Panc1 (cell line): ENCODE measurements around the gene RSAD1. TPM values are rescaled to one million over a fixed set of nuclear protein-coding genes. Genes with fewer than 3 reads are reported as not detected.

Source experiments
- ATAC-seq: fragments of 200-7000 bp; cut with Tn5 transposase; 2 replicates; pipeline ENCODE4 v1.9.1; 2020; ENCODE audit warnings: mild to moderate bottlenecking, moderate library complexity
- BruUV-seq: library from RNA; stranded (reverse); fragments of 400-500 nt; replicated peaks from 2 replicates; lab custom pipeline; 2021; lab: Mats Ljungman, UMichigan
- CTCF ChIA-PET: fragments of 300-600 bp; sonication (Branson Sonifier 250); formaldehyde crosslinking; loops from one replicate; lab custom pipeline; 2022; ENCODE audit warnings: antibody characterized with exemption; lab: Charles Lee
- POLR2A ChIA-PET: fragments of 300-600 bp; sonication (Branson Sonifier 250); formaldehyde crosslinking; loops from one replicate; lab custom pipeline; 2022; ENCODE audit warnings: antibody characterized with exemption; lab: Charles Lee
- DNase-seq: peaks from one replicate; pipeline ENCODE4 v3.0.0-alpha.2; 2010; ENCODE audit warnings: low read depth, low spot score
- H3K27ac ChIP-seq: 2 replicates; pipeline ENCODE4 v1.5.1; 2011; ENCODE audit warnings: mild to moderate bottlenecking, low read length, inconsistent platforms
- H3K27me3 ChIP-seq: fragments of 200-500 bp; sonication (Bioruptor generic); 2 replicates; pipeline ENCODE4 v1.6.0; 2014; ENCODE audit warnings: low read length, inconsistent platforms; ENCODE audit not compliant: control insufficient read depth, insufficient read depth
- H3K36me3 ChIP-seq: fragments of 200-500 bp; sonication (Bioruptor generic); 2 replicates; pipeline ENCODE4 v1.5.1; 2014; ENCODE audit warnings: inconsistent platforms, mild to moderate bottlenecking, low read length, moderate library complexity; ENCODE audit not compliant: control insufficient read depth, insufficient read depth
- H3K4me1 ChIP-seq: 2 replicates; pipeline ENCODE4 v1.5.1; 2011; ENCODE audit warnings: inconsistent platforms, mild to moderate bottlenecking, low read length, moderate library complexity; ENCODE audit not compliant: control insufficient read depth, insufficient read depth
- H3K4me3 ChIP-seq, 2 experiments: 2 replicates each; pipeline ENCODE4 v1.5.1; 2011 to 2012; ENCODE audit warnings: low read depth in 2 of 2, low read length in 2 of 2, mild to moderate bottlenecking in 2 of 2, inconsistent platforms in 1 of 2, moderate library complexity in 1 of 2
- H3K9me3 ChIP-seq: fragments of 200-500 bp; sonication (Bioruptor generic); 2 replicates; pipeline ENCODE4 v1.5.1; 2014; ENCODE audit warnings: low read depth, mild to moderate bottlenecking, inconsistent platforms, low read length, moderate library complexity; ENCODE audit not compliant: control insufficient read depth, insufficient read depth
- CTCF ChIP-seq: fragments of 450-650 bp; IDR thresholded peaks from 2 replicates; pipeline ENCODE4 v1.5.1; 2017; ENCODE audit warnings: mild to moderate bottlenecking
- POLR2AphosphoS5 ChIP-seq: IDR thresholded peaks from 2 replicates; pipeline ENCODE4 v1.6.1; 2012; ENCODE audit warnings: mild to moderate bottlenecking, low read depth, low read length, moderate library complexity
- SIN3A ChIP-seq: IDR thresholded peaks from 2 replicates; pipeline ENCODE4 v1.6.1; 2012; ENCODE audit warnings: low read depth, mild to moderate bottlenecking, low read length, moderate library complexity, borderline replicate concordance; ENCODE audit not compliant: insufficient read depth
- TCF7L2 ChIP-seq: IDR thresholded peaks from 2 replicates; pipeline ENCODE4 v1.6.1; 2011; ENCODE audit warnings: mild to moderate bottlenecking, low read depth, low read length, inconsistent platforms
- in situ Hi-C: cut with HindIII; loops from 2 replicates; pipeline ENCODE4 v1.10.0; 2016; ENCODE audit warnings: low sequenced_read_pairs, low pct_unique_long_range_greater_than_20kb
- intact Hi-C: fragments of 100-400 bp; cut with micrococcal nuclease; formaldehyde crosslinking; loops from one replicate; pipeline ENCODE4 v1.10.0; 2022; ENCODE audit not compliant: unreplicated experiment
- total RNA-seq: library from RNA; stranded (reverse); gene quantifications from one replicate; pipeline ENCODE4 v1.2.1, GENCODE V29; 2021; ENCODE audit not compliant: unreplicated experiment
- TF ChIP-seq, protein P1 (sequence below), 2 experiments: IDR thresholded peaks; 2 replicates each; pipeline ENCODE4 v1.6.1; 2011 to 2012; ENCODE audit warnings: low read depth in 2 of 2, control low read depth in 1 of 2, low read length in 1 of 2, mild to moderate bottlenecking in 1 of 2, moderate library complexity in 1 of 2; ENCODE audit not compliant: insufficient read depth in 1 of 2

RSAD1 gene
- total RNA-seq, 1 experiment from 2014 or later, result 40.2 TPM

DNA sequence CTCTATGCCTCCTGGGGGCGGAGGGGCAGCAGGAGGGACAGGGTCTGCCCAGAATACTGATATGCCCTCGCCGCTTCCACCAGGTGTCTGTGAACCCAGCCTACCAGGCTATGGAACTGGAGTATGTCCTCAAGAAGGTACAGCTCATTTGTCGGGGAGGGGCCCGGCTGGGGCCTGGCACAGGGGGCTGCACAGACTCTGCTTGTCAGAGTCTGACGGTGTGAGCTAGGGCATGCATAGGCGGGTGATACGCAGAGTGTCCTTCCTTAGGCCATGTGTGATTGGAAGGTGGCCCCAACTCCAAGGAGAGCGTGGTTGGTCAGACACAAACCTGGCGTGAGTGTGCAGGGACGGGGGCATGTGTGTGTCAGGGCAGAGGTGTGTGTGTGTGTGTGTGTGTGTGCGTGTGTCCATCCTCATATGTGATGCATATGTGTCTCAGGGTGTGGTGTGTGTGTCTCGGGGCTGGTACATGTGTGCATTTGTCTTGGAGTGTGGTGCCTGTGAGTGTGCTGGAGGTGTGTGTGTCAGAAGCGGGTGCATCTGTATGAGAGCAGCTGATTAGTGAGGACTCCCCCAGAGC is 17.0 kb upstream of the RSAD1 start:
- ChIA-PET CTCF (no interaction called here), POLR2A (no interaction called here)
- no peak for DNase-seq
- Histone ChIP-seq H3K36me3 (no peaks in the 10 kb centered on the region), H3K4me3 (no peak overlapping the region), H3K4me1 (no peaks in the 10 kb centered on the region), H3K27me3 (no peaks in the 10 kb centered on the region), H3K9me3 (no peaks in the 10 kb centered on the region), H3K27ac (no peak overlapping the region)
- in situ Hi-C loops (no loop called here), intact Hi-C loops (no loop called here)
- no TSS peak for BruUV-seq
- no peak for ATAC-seq
- TF ChIP-seq POLR2AphosphoS5, result no peak
- TF ChIP-seq, protein P1, sequence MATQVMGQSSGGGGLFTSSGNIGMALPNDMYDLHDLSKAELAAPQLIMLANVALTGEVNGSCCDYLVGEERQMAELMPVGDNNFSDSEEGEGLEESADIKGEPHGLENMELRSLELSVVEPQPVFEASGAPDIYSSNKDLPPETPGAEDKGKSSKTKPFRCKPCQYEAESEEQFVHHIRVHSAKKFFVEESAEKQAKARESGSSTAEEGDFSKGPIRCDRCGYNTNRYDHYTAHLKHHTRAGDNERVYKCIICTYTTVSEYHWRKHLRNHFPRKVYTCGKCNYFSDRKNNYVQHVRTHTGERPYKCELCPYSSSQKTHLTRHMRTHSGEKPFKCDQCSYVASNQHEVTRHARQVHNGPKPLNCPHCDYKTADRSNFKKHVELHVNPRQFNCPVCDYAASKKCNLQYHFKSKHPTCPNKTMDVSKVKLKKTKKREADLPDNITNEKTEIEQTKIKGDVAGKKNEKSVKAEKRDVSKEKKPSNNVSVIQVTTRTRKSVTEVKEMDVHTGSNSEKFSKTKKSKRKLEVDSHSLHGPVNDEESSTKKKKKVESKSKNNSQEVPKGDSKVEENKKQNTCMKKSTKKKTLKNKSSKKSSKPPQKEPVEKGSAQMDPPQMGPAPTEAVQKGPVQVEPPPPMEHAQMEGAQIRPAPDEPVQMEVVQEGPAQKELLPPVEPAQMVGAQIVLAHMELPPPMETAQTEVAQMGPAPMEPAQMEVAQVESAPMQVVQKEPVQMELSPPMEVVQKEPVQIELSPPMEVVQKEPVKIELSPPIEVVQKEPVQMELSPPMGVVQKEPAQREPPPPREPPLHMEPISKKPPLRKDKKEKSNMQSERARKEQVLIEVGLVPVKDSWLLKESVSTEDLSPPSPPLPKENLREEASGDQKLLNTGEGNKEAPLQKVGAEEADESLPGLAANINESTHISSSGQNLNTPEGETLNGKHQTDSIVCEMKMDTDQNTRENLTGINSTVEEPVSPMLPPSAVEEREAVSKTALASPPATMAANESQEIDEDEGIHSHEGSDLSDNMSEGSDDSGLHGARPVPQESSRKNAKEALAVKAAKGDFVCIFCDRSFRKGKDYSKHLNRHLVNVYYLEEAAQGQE (IDR thresholded peaks at IDR 0.05; ENCODE audit: insufficient read depth in 1 of 2, low read depth in 2 of 2, low read length in 1 of 2), result no peak
- no peak for TF ChIP-seq CTCF
- TF ChIP-seq TCF7L2, result no peak
- no peak for TF ChIP-seq SIN3A

GRCh38 chr17:50462446-50462845 is 16.2 kb upstream of the RSAD1 start:
- CTCF ChIA-PET, result interaction anchor here (0.6 kb wide), 1 partner anchor 36 kb away, joined by 4 read pairs; no protein-coding TSS in a partner anchor

More at GRCh38 chr17:50462446-50462845, 16.2 kb upstream of the RSAD1 start:
- POLR2A ChIA-PET, result no interaction called here
- no peaks in the 10 kb centered on the region for H3K27me3 ChIP-seq
- H3K4me3 ChIP-seq, result no peak overlapping the region
- H3K36me3 ChIP-seq, result no peaks in the 10 kb centered on the region
- in situ Hi-C loops (no loop called here), intact Hi-C loops (no loop called here)
- H3K9me3 ChIP-seq, result no peaks in the 10 kb centered on the region
- BruUV-seq, result no TSS peak
- H3K27ac ChIP-seq, result no peak overlapping the region
- no peaks in the 10 kb centered on the region for H3K4me1 ChIP-seq
- ATAC-seq, result no peak
- TF ChIP-seq CTCF, result no peak
- no peak for TF ChIP-seq POLR2AphosphoS5
- DNase-seq, result no peak
